ENCODE data around the gene PHEX.

PHEX gene

GRCh38 chrX:22155126-22155525 lies 123.0 kb downstream of the PHEX start:
- no peak for DNase-seq (ENCODE audit: low spot score)

DNA sequence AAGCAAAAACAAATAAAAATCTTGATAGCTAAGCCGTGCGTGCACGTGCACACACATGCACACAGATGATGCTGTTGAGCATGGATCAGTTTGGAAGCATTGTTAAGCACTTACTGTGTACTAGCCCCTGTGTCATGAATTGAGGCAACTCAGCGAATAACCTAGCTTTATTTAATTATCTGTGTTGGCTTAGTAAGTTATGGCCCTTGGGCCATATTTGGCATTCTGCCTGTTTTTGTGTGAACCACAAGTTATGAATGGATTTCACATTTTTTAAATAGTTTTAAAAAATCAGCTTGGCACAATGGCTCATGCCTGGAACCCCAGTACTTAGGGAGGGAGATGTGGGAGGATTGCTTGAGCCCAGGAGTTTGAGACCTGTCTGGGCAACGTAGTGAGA lies 126.9 kb downstream of the PHEX start:
- no peak for DNase-seq (ENCODE audit: low spot score)

- no peak for DNase-seq (ENCODE audit: low spot score)
These were observed 131.2 kb downstream of the PHEX start for GRCh38 chrX:22163326-22163725.

GRCh38 chrX:22164770-22165388 lies 132.8 kb downstream of the PHEX start:
- no peak for DNase-seq (ENCODE audit: low spot score)

GRCh38 chrX:22165732-22166457 lies 133.8 kb downstream of the PHEX start:
- no peak for DNase-seq (ENCODE audit: low spot score)

DNA sequence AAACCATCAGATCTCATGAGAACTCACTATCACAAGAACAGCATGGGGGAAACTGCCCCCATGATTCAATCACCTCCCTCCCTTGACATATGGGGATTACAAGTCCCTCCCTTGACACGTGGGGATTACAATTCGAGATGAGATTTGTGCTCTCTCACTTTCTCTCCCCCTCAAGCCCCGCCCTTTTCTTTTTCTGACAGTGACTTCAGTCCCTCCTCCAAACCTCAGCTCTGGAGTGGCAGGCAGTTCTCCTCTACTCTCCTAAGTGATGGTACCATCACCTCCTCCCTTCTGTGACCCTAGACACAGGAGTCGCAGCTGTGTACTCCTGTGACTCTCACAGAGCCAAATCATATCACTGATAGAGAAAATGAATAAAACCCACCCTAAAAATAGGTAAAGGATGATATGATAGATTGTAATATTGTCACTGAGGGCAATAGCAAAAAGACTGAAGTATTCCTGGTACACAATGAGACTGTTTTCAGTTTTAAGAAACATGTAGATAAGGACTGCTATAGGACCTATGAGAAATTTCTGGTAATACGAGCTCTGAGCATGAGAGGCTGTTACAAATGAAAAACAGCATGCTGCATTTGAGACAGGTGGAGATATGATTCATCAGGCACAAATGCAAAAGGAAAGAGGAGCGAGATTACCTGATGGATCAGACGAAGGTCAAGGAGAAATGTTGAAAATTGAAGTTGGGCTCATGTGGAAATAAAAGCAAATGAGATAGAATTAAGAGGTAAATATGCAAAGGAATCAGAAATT lies 139.3 kb downstream of the PHEX start:
- no peak for DNase-seq (ENCODE audit: low spot score)

GRCh38 chrX:22173966-22174365 lies 141.8 kb downstream of the PHEX start:
- no peak for DNase-seq (ENCODE audit: low spot score)

DNA sequence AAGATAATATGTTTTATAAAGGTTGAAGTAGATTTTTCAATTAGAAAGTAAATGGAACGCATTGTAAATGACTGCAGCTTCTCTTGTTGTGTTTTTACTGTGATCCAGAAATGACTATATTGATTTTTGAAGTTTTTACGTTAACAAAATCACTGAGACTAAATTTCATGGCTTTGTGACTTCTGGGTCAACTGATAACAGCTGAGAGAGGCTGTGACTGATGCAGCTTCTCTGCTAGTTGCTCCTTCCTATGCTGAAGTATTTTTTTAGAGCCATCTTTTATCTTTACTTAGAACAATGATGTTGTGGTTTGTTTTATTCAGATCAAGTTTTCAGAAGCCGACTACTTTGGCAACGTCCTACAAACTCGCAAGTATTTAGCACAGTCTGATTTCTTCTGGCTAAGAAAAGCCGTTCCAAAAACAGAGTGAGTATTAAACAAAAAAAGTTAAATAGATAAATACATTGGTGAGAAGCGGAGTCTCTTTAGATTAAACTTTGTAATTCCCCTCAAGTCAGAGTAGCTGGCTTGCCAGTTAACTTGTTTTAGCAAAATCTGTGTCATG lies 145.9 kb downstream of the PHEX start:
- peak; percentile 2 for DNase-seq (ENCODE audit: low spot score)

GRCh38 chrX:22184096-22184495 lies 152.0 kb downstream of the PHEX start:
- no peak for DNase-seq (ENCODE audit: low spot score)

DNA sequence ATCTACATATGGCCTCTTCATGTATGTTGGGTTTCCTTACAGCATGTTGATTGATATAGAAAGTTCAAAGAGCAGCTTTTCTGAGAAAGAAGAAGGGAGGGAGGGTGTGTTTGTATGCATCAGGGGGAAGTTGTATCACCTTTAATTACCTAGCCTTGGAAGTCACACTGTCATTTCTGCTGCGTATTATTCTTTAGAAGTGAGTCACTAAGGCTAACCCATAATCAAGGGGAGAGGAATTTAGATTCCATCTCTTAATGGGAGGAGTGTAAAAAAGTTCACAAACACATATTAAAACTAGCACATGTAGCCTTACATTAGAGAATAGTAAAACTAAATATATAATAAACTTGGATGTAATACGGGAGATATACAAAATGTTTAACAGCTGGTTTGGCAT lies 154.0 kb downstream of the PHEX start:
- DNase-seq (ENCODE audit: low spot score) = no peak

DNA sequence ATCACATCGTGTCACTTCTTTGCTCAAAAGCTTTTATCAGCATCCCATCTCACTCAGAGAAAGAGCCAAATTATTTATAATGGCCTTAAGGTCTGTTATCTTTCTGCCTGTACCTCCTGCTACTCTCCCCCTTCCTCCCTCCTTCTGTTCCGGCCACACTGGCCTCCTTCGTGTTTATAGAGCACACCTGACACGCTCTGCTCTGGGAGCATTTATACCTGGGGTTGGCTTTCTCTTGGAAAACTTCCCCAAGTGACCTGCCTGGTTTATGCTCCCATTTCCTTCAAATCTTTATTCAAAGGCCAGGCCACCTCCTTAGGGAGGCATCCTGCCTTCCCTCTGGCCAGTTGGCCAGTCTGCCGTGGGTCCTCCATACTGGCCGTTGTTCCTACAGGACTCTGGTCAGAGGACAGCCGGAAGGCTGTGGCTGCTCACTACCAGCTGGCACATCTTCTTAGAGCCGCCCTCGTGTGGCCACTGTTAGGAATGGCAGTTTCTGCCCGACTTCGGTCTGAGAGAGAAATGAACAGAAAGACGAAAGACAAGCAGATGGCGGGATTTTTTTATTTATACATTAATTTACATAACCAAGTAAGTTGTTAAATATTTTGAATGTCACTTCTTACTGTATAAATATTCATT lies 160.4 kb downstream of the PHEX start:
- DNase-seq (ENCODE audit: low spot score) = peak; percentile 62

DNA sequence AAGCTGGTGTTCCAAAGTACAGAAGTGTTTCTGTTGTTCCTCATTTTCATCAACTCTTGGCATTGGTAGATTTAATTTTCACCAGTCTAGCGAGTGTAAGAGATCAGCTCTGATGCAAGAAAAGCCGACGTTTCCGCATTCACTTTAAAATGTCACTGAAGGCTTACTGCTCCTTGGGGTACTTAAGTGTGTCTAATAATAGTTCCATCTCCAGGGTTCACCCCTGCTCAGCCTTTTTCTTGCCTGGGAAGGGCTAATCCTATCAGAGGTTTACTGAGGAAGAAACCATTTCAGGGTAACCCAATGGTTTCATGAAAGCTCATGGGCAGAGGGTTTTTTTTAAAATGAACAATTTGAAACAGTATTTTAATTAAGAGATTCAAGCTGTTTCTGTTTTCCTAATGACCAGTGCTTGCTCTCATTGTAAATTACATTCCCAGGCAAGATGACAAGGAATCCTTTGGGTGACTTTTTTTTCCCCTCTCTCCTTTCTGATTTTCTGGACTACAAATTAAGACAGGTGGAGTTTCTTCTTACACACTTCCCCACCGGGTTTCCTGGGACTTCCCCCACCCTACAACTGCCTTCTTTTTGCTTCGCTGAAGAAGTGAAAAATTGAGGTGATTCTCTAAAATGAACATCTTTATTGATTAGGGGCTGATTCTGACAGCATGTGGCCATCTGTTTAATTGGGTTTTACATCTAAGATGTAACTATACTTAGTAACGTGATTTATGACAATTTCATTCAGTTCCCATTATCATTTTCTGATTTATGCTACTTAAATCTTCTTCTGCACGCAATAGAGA lies 161.9 kb downstream of the PHEX start:
- DNase-seq (ENCODE audit: low spot score) = no peak

GRCh38 chrX:22194660-22194945 lies 162.5 kb downstream of the PHEX start:
- no peak for DNase-seq (ENCODE audit: low spot score)

DNA sequence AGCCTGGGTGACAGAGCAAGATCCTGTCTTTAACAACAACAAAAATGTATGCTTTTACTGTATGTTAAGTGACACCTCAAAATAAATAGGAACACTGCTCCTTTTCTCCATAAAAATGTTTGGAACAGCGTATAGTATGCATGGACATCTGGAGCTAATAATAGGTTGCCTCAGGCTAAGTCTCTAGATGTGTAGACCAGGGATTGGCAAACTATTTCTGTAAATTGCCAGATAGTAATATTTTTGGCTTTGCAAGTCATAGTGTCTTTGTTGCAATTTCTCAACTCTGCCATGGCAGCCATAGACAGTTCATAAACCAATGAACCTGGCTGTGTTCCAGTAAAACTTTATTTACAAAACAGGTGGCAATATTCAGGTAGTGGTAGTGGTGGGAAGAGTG lies 164.0 kb downstream of the PHEX start:
- DNase-seq (ENCODE audit: low spot score) = no peak

GRCh38 chrX:22202251-22202650 lies 170.1 kb downstream of the PHEX start:
- DNase-seq (ENCODE audit: low spot score) = no peak

- no peak for DNase-seq (ENCODE audit: low spot score)
These were observed 171.1 kb downstream of the PHEX start for GRCh38 chrX:22203186-22203585.

DNA sequence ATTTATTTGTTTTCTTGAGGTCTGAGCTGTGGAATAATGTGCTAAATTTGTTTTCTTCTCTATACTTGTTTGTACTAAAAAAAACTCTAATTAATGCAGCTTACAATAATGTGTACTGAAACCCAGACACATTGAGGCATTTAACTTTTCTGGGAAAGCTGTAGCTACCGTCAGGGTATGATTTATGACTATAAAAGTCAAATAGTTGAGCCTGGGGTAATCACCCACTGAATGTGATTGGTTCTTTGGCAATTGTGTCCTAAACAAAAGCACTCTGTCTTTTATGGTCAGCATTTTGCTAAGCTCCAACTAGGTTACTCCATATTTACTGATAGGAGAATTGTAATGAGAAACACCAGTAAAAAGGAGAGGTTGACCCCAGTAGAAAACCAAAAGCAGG lies 174.7 kb downstream of the PHEX start:
- no peak for DNase-seq (ENCODE audit: low spot score)

DNA sequence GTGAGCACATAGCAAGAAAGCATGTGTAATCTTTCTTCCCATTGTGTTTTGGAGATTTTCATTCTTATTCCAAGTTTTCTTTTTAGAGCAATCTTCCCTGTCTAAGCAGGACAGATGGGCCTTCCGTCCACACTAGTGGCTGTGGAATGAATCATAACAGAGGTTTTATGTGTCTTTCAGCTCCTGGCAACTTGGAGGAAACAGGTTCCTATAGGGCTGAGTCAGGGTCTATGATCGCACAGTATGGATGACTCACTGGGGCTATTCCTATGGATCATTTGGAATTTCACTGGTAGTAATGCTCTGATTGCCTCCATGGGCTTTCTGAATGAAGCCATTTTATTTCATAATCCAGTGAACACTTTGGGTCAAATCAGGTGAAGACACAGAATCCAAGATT lies 188.8 kb downstream of the PHEX start:
- no peak for DNase-seq (ENCODE audit: low spot score)

- DNase-seq (ENCODE audit: low spot score) = no peak
These were observed 202.3 kb downstream of the PHEX start for GRCh38 chrX:22234380-22234779.

- no peak for DNase-seq (ENCODE audit: low spot score)
These were observed 205.4 kb downstream of the PHEX start for GRCh38 chrX:22237479-22237878.

DNA sequence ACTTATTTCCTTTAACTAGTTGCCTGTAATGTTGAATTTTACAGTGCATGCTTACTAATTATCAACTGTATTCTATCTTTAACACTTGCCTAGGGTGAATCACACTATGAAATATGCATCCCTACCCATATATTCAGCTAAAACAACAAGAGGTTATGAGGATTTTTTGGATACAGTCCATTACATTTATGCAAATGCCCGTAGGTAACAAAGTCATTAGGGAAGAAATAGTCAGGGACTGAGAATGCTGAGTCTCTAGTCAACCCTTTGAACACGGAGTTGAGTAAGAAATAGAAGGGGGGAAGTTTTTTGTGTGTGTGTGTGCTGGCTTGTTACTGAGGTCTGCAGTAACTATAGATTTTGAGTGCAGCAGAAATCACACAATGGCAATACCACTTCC lies 214.5 kb downstream of the PHEX start:
- DNase-seq (ENCODE audit: low spot score) = no peak

DNA sequence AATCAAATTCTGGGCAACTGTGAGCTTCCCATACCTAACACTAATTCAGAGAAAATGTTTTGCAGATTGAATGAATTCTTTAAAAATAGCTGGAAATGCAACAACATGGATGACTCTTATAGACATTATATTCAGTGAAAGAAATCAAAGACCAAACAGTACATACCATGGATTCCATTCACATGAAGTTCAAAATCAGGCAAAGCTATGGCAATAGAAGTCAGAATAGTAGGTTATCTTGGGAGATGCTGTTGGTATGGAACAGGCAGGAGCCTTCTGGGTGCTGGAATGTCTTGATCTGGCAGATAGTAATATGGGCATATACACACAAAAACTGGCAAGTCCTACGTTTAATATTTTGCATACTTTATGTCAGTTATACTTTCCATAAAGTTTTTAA lies 215.0 kb downstream of the PHEX start:
- DNase-seq (ENCODE audit: low spot score) = no peak
